ENCODE measurements around the gene USP32.
"Not testable (repeated sequence)": the region's sequence is repeated elsewhere in the genome, so short reads cannot be mapped to it uniquely, and the experiment has no call there.

USP32 gene, protein sequence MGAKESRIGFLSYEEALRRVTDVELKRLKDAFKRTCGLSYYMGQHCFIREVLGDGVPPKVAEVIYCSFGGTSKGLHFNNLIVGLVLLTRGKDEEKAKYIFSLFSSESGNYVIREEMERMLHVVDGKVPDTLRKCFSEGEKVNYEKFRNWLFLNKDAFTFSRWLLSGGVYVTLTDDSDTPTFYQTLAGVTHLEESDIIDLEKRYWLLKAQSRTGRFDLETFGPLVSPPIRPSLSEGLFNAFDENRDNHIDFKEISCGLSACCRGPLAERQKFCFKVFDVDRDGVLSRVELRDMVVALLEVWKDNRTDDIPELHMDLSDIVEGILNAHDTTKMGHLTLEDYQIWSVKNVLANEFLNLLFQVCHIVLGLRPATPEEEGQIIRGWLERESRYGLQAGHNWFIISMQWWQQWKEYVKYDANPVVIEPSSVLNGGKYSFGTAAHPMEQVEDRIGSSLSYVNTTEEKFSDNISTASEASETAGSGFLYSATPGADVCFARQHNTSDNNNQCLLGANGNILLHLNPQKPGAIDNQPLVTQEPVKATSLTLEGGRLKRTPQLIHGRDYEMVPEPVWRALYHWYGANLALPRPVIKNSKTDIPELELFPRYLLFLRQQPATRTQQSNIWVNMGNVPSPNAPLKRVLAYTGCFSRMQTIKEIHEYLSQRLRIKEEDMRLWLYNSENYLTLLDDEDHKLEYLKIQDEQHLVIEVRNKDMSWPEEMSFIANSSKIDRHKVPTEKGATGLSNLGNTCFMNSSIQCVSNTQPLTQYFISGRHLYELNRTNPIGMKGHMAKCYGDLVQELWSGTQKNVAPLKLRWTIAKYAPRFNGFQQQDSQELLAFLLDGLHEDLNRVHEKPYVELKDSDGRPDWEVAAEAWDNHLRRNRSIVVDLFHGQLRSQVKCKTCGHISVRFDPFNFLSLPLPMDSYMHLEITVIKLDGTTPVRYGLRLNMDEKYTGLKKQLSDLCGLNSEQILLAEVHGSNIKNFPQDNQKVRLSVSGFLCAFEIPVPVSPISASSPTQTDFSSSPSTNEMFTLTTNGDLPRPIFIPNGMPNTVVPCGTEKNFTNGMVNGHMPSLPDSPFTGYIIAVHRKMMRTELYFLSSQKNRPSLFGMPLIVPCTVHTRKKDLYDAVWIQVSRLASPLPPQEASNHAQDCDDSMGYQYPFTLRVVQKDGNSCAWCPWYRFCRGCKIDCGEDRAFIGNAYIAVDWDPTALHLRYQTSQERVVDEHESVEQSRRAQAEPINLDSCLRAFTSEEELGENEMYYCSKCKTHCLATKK (N-terminal part only)

DNA sequence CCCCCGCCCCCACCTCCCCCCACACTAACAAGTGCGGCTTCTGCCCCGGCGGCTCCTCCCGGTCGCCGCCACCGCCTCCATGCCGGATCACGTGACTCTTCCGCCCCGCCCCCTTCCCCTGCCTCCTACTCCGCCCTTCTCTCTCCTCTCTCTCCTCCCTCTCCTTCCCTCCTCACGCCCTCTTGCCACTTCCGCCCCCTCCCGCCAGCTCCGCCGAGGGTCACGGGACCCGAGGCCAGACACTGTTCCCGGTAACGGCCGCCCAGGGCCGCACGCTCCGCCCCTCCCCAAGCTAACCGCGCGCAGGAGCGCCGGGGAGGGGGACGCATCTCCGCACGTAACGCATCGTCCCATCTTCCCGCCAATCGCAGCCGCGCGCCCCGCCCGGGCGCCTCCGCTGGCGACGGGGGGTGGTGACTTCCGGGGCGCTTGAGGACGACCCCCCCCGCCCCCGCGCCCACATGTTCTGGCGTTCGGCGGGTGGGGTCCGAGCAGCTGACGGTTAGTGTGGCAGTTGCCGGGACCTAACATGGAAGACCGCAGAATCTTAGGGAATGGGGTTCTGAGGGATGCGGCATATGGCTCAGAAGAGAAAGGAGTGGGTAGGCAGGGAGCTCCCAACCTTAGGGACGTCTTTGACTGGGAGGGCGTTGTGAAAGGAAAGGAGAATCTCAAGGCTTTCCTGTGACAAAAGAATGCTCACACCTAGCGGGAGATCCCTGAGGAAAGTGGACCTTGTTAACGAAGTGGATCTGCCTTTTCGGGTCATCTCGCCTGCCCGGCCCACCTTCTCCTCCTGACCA lies at the start of gene USP32:
Gene USP32, minus strand, starts transcription at position 92 of the 803 bp plus-strand sequence. CDS start 194 bp downstream, outside the sequence.
- DNase-seq (ENCODE audit: low read depth in 3 of 3), result peak; percentile 95 to 99 (median 97)

DNA sequence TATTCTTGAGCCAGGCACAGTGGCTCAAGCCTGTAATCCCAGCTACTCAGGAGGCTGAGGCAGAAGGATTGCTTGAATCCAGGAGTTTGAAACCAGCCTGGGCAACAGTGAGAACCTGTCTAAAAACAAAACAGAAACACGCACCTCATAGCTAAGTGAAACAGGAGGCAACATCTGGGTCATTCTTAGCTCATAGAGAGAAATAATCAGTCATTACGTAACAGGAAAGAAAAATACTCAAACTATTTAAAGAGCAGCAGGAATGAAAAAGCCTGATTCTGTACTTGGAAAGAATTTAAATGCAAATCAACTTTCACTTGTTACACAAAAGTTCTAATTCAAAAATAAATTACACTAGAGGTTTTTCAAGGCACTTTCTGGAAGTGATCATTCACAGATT lies 47.6 kb upstream of the USP32 start:
- DNase-seq (ENCODE audit: low read depth in 3 of 3), result no peak

DNA sequence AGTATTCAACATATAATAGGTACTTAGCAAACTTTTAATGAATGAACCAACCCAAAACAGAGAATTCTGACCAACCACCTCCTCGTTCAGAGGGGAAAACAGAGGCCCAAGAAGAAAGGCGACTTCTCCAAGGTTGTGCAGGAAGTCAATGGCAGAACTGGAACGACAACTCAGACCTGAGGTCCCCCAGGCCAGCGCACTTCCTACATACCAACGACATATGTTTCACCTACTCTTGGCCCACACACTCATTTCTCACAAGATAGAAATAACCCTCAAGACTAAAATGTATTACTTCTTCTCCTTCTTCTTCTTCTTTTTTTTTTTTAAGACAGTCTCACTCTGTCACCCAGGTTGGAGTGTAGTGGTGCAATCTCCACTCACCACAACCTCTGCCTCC lies 44.7 kb upstream of the USP32 start:
- no peak for DNase-seq (ENCODE audit: low read depth in 3 of 3)

DNA sequence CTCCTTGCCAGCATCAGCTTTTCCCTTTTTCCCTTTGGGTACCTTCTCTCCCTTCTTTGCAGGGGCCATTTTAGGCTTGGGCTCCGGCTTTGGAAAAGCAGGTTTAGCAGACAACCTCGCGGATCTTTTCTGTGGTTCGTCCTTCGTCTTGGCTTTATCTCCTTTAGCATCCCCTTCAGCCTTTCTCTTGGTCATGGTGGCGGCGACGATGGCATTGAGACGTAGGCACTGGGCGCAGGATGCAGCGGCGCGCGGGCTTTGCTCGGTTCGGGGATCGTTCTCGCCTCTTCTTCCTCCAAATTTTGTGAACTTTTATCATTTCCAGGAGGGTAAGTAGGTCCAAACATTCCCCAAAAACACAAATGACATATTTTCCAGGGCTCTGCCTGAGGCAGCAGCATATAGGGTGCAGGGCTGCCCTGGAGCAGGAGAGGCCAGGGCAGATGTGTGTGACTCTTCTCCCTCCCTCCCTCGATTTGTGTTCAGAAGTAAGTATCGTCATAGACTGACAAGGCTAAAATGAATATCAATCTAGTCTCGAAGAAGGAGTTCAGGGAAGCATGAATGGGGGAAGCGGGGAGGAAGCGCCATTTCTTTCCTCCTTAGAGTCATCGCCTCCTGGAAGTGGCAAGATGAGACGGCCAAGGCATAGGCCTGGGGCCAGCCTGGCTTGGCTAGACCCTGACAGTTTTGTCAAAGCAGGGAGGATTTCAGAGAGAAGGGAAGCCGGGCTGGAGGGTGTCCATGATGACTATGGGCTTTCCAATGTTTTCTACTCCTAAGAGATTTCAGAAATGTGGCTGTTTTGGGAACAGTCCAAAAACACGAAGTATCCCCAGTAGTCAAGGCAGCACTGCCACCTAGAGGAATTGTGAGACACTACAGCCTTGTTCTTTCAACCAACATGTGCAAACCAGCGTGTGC lies 43.6 kb upstream of the USP32 start:
- DNase-seq (ENCODE audit: low read depth in 3 of 3), result peak; percentile 13 to 32 (median 30)

DNA sequence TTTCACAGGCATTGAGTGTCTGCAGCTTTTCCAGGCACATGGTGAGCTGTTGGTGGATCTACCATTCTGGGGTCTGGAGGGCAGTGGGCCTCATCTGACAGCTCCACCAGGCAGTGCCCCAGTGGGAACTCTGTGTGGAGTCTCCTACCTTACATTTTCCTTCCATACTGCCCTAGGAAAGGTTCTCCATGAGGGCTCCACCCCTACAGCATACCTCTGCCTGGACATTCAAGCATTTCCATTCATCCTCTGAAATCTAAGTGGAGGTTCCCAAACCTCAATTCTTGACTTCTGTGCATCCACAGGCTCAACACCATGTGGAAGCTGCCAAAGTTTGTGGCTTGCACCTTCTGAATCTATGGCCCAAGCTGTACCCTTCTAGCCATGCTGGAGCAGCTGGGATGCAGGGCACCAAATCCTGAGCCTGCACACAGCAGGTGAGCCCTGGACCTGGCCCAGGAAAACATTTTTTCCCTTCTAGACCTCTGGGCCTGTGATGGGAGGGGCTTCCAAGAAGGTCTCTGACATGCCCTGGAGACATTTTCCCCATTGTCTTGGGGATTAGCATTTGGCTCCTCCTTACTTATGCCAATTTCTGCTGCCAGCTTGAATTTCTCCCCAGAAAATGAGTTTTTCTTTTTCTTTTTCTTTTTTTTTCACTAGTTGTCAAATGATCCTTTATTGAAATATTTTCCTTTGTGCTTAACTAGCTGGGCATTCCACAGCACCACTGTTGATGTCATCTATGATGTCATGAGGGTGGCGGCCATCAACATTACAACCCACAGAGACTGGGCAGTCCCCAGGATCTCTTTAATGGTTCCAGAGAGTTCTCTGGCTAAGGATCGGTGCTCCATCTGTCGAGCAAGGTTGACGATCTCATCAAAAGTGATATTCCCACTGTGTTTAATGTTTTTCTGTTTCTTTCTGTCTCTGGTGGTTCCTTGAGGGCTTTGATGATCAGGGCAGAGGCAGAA lies 41.4 kb upstream of the USP32 start:
- not testable (repeated sequence) for DNase-seq (ENCODE audit: low read depth in 3 of 3)

DNA sequence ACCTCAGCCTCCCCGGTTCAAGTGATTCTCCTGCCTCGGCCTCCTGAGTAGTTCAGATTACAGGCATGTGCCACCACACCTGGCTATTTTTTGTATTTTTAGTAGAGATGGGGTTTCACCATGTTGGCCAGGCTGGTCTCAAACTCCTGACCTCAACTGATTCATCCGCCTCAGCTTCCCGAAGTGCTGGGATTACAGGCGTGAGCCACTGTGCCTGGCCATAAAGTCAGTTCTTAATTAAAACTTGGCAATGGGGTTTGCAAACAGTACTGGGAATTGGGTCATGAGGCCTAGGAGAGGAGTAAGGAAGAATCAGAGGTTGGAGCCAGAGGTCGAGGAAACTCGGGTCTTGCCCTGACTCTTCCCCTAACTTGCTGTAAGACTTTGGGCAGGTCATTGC lies 38.6 kb upstream of the USP32 start:
- not testable (repeated sequence) for DNase-seq (ENCODE audit: low read depth in 3 of 3)

DNA sequence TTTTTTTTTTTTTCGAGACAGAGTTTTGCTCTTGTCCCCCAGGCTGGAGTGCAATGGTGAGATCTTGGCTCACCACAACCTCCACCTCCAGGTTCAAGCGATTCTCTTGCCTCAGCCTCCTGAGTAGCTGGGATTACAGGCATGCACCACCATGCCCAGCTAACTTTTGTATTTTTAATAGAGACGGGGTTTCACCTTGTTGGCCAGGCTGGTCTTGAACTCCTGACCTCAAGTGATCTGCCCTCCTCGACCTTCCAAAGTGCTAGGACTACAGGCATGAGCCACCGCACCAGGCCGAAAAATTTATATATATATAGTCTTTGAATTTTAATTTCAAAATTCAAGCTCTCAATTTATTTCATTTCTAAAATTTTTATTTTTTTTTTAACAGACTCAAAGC lies 36.6 kb upstream of the USP32 start:
- DNase-seq (ENCODE audit: low read depth in 3 of 3), result not testable (repeated sequence)

DNA sequence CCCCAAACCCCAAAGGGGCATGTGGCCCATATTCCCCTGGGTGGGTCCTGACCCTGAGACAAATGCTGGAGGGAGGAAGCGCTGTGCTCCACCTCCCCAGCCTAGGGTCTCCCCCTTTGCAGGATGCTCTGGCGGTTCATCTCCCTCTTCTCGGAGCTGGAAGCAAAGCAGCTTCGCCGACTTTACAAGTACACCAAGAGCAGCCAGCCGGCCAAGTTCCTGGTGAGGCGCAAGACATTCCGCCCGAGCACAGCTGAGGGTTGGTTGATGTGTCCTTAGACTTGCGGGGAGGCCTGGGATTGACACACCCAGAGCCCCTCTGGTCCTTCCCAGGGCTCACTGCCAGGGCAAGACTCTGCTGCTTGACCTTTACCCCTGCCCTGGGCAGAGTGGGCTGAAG lies 34.7 kb upstream of the USP32 start:
- DNase-seq (ENCODE audit: low read depth in 3 of 3), result no peak

DNA sequence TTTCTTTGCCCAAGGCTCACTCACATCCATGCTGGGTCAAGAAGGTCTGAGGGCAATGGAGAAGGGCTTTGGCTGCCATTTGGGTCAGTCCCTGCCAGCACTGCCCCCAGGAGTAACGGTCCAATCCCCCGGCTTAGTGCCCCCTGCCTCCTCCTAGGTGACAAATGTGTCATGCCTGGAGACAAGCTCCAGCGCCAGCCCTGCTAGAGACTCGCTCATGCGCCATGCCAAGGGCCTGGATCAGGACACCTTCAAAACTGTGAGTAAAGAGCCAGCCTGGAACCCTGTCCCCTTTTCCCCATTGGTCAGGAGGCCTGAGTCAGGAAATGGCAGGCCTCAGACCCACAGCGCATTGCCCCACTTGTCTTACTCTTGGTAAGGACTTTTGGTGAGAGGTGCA lies 33.7 kb upstream of the USP32 start:
- DNase-seq (ENCODE audit: low read depth in 3 of 3), result no peak

DNA sequence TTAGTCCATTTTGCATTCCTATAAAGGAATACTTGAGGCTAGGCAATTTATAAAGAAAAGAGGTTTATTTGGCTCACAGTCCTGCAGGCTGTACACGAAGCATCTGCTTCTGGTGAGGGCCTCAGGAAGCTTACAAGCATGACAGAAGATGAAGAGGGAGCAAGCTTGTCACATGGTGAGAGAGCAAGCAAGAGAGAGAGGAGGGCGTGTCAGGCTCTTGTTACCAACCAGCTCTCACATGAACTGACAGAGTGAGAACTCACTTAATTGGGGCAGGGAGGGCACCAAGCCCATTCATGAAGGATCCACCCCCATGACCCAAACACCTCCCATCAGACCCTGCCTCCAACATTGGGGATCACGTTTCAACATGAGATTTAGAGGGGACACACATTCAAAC lies 31.9 kb upstream of the USP32 start:
- no peak for DNase-seq (ENCODE audit: low read depth in 3 of 3)

DNA sequence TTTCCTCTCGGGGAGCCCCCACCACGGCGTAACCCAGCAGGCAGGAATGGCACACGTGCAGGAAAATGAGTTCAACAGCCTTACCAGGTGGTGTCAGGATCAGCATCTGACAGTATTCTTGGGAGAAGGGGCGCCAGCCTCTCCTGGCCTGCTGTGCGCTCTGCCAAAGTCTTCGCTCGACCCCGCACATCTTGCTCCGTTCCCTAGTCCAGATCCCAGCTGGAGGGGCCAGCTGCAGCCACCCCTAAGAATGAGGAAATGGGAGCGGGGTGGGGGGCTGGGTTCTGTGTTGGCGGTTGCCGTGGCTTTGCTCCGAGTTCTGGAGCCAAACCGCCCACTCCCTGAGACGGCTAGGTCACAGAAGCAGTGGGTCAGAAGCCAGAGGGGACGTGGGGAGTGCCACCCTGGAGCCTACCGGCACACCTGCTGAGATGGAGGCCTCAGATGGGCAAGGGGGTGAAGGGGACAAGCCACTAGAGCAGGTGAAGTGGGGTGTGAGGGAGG lies 30.3 kb upstream of the USP32 start, which contains the start of gene CHCT1:
Gene CHCT1, plus strand, starts transcription at position 328 of the 504 bp plus-strand sequence. Its CDS starts 104 bp downstream, at position 432.
- no peak for DNase-seq (ENCODE audit: low read depth in 3 of 3)

DNA sequence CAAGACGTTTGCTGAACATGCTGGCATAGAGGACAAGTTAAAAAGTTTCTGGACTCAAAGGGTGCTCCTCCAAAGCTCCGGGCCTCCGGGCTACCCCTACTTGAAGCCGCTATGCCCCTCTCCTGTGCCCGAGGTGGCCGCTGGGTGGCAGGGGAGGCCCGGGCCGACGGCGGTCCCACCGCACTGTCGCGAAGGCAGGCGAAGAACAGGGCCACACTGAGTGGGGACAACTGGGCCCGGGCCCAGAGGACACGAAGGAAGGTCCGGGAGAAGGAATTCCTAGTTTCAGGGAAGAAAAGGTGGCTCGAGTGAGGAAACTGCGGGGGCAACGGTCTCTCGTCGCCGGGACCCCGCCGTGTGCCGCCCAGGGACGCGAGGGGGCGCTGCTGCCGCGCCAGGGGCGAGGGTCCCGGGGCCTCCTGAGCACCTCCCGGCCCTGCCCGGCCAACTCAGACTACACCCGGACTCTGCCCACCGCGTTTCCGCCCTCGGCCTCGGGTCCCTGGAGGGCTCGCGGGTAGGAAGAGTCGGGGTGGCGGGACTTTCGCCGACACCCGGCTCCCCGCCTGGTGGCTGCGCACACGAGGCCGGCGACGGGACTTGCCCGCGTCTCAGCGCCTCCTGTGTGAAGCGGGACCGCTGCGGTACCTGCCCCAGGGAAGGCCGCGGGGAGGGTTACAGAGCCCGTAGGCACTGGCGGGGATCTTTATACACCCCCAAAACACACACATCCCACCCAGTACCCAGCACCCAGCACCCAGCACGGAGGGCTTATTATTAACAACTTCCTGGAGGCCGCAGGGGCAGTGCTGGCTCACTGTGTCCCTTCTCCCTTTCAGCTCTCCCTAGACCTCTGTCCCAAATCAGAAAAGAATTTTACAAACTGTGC lies 29.6 kb upstream of the USP32 start:
- DNase-seq (ENCODE audit: low read depth in 3 of 3), result peak; percentile 58 to 70 (median 58)

DNA sequence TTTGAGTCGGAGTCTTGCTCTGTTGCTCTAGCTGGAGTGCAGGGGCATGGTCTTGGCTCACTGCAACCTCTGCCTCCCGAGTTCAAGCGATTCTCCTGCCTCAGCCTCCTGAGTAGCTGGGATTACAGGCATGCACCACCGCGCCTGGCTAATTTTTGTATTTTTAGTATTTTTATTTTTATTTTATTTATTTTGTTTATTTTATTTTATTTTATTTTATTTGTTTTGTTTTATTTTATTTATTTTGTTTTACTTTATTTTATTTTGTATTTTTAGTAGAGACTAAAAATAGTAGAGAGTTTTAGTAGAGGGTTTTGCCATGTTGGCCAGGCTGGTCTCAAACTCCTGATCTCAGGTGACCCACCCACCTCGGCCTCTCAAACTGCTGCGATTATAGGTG lies 27.9 kb upstream of the USP32 start:
- DNase-seq (ENCODE audit: low read depth in 3 of 3), result not testable (repeated sequence)

DNA sequence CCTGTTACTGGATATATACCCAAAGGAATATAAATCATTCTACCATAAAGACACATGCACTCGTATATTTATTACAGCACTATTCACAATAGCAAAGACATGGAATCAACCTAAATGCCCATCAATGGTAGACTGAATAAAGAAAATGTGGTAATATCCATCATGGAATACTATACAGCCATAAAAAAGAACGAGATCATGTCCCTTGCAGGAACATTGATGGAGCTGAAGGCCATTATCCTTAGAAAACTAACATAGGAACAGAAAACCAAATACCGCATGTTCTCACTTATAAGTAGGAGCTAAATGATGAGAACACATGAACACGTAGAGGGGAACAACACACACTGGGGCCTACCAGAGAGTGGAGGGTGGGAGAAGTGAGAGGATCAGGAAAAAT lies 27.1 kb upstream of the USP32 start:
- DNase-seq (ENCODE audit: low read depth in 3 of 3), result not testable (repeated sequence)

DNA sequence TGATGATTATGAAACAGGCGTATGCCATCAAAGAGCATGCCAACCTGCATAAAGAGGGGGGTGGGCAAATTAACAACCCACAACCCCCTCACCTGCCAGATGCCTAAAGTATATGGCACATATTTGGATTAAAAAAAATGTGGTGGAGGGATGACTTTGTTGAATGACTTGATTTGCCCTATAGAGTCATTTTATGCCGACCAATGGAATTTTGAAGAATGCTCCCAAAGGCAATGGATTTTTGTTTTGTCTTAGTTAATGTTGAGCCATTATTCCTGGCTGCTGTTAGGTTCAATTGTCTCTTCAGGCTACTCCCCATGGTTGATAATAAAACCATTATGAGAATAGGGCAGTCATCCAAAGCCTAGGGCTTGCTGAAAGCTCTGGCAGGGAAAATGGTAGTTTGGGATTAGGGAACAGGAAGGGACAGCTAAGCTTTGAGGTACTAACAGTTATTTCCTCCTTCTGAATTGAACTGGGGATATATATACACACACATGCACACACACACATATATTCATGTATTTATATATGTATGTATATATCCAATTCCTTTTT lies 24.5 kb upstream of the USP32 start:
- DNase-seq (ENCODE audit: low read depth in 3 of 3), result no peak

DNA sequence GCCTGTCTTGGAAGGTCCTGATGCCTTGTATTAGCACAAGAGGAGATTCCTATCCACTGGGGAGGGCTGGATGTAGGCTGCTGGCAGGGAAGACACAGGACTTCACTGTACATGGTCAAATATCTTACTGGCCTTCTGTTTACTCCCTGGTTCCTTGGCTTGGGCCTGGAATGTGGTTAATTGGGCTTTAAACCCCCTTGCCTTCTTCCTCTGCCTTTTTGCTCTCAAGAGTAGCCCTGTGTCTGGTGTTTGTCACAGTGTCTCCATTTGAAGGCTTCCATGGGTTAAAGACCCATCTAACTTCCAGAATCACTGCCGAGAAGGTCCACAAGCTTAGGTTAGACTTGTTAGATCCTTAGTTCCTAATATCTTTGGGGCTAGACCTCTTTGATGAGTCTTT lies 23.2 kb upstream of the USP32 start:
- no peak for DNase-seq (ENCODE audit: low read depth in 3 of 3)

DNA sequence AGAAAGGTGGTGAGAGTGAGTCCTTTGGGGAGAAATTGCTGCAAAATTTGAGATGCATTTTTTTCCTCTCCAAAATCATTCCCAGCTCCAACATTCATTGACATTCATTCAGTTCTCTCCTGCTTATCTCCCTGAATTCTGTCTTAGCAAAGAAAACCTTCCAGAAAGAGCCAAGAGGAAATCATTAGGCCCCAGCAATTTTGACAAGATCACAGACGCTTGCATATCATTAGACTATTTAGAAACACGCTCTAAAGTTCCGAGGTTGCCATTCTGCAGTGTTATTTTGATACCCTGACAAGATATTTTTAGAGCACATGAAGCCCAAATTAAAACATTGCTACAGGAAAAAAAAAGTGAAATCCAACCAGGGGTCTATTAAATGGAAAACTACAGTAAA lies 20.8 kb upstream of the USP32 start:
- DNase-seq (ENCODE audit: low read depth in 3 of 3), result no peak
